ENCODE measurements around the gene CD44.

- no peak for TF ChIP-seq CTCF (IDR thresholded peaks at IDR 0.05)
- no peak for TF ChIP-seq POLR2A (IDR thresholded peaks at IDR 0.05)
Observed at GRCh38 chr11:35155677-35156076, 16.7 kb downstream of the CD44 start.

All from uterus (tissue), 2 donors.